ENCODE results near the gene KIF19. TPM values are rescaled to one million over a fixed set of nuclear protein-coding genes. Genes with fewer than 3 reads are reported as not detected.
A peak's percentile ranks its signal among the peaks of the same experiment; 100 is the strongest.
"Not testable (repeated sequence)": the region's sequence is repeated elsewhere in the genome, so short reads cannot be mapped to it uniquely, and the experiment has no call there.

KIF19 gene
- total RNA-seq, 4 donors from 2014 or later, result 0.41 to 1.8 (median 0.62) TPM; not detected in 1

- no peak for ATAC-seq
- DNase-seq, result no peak
- Histone ChIP-seq H3K9me3 (no peaks in the 10 kb centered on the region), H3K27ac (no peak overlapping the region), H3K4me3 (no peak overlapping the region), H3K4me1 (peaks cover 6 to 8% of the 10 kb centered on the region in 2 donors), H3K36me3 (no peaks in the 10 kb centered on the region), H3K27me3 (no peaks in the 10 kb centered on the region)
- intact Hi-C loops (cut with DNase I; ENCODE audit: low total_unique reads) (no loop called here), in situ Hi-C loops (cut with MboI; ENCODE audit: low sequenced_read_pairs in 4 of 4) (no loop called here)
- TF ChIP-seq POLR2A (IDR thresholded peaks at IDR 0.05), result no peak
- TF ChIP-seq CTCF (IDR thresholded peaks at IDR 0.05 in 4 of 5, conservative IDR thresholded peaks at IDR 0.05 in 1 of 5), result no peak
Measured at GRCh38 chr17:74402048-74402447, 76.0 kb downstream of the KIF19 start.

- ATAC-seq (peak in 1 of 2 donors; percentile 37), DNase-seq (no peak)
- H3K27ac ChIP-seq, result no peak overlapping the region
- no peaks in the 10 kb centered on the region for H3K9me3 ChIP-seq
- intact Hi-C loops (cut with DNase I; ENCODE audit: low total_unique reads), result no loop called here
- H3K4me1 ChIP-seq, result peaks cover 11 to 13% of the 10 kb centered on the region in 2 donors
- no peaks in the 10 kb centered on the region for H3K27me3 ChIP-seq
- in situ Hi-C loops (cut with MboI; ENCODE audit: low sequenced_read_pairs in 4 of 4), result no loop called here
- TF ChIP-seq POLR2A (IDR thresholded peaks at IDR 0.05), result no peak
- TF ChIP-seq CTCF (IDR thresholded peaks at IDR 0.05 in 4 of 5, conservative IDR thresholded peaks at IDR 0.05 in 1 of 5), result no peak
- no peaks in the 10 kb centered on the region for H3K36me3 ChIP-seq
- H3K4me3 ChIP-seq, result no peak overlapping the region
Measured at GRCh38 chr17:74403512-74404137, 77.6 kb downstream of the KIF19 start.

- H3K9me3 ChIP-seq, result no peaks in the 10 kb centered on the region
- no peaks in the 10 kb centered on the region for H3K27me3 ChIP-seq
- no peak overlapping the region for H3K27ac ChIP-seq
- no peaks in the 10 kb centered on the region for H3K36me3 ChIP-seq
- H3K4me1 ChIP-seq, result peaks cover 11 to 13% of the 10 kb centered on the region in 2 donors
- TF ChIP-seq POLR2A (IDR thresholded peaks at IDR 0.05) (no peak), CTCF (IDR thresholded peaks at IDR 0.05 in 4 of 5, conservative IDR thresholded peaks at IDR 0.05 in 1 of 5) (no peak)
- in situ Hi-C loops (cut with MboI; ENCODE audit: low sequenced_read_pairs in 4 of 4), result no loop called here
- DNase-seq, result no peak
- intact Hi-C loops (cut with DNase I; ENCODE audit: low total_unique reads), result no loop called here
- no peak for ATAC-seq
- H3K4me3 ChIP-seq, result no peak overlapping the region
Measured at GRCh38 chr17:74404218-74404617, 78.2 kb downstream of the KIF19 start.

- TF ChIP-seq CTCF (IDR thresholded peaks at IDR 0.05 in 4 of 5, conservative IDR thresholded peaks at IDR 0.05 in 1 of 5) (no peak), POLR2A (IDR thresholded peaks at IDR 0.05) (no peak)
- DNase-seq, result no peak
- Histone ChIP-seq H3K27me3 (no peaks in the 10 kb centered on the region), H3K27ac (no peak overlapping the region), H3K36me3 (no peaks in the 10 kb centered on the region), H3K4me3 (no peak overlapping the region), H3K9me3 (no peaks in the 10 kb centered on the region), H3K4me1 (peaks cover 11 to 13% of the 10 kb centered on the region in 2 donors)
- in situ Hi-C loops (cut with MboI; ENCODE audit: low sequenced_read_pairs in 4 of 4), result no loop called here
- ATAC-seq, result no peak
- intact Hi-C loops (cut with DNase I; ENCODE audit: low total_unique reads), result no loop called here
Measured at GRCh38 chr17:74404789-74405188, 78.8 kb downstream of the KIF19 start.

- ATAC-seq; H3K27me3 ChIP-seq; H3K27ac ChIP-seq; DNase-seq; H3K4me3 ChIP-seq; intact Hi-C loops (cut with DNase I; ENCODE audit: low total_unique reads); H3K9me3 ChIP-seq; H3K36me3 ChIP-seq; in situ Hi-C loops (cut with MboI; ENCODE audit: low sequenced_read_pairs in 4 of 4): not testable (repeated sequence)
- peaks cover 11 to 13% of the 10 kb centered on the region in 2 donors for H3K4me1 ChIP-seq
Measured at GRCh38 chr17:74405311-74405710, 79.3 kb downstream of the KIF19 start.

Other genes starting within 250 kb of the KIF19 start
- 100 to 1,000 TPM; 346 to 472 (median 443) TPM for gene RPL38, start 122.5 kb upstream of the KIF19 start, total RNA-seq
- 10 to 100 TPM in 2 of 4 donors, 1 to 10 TPM in 2; 4.7 to 19.2 (median 11.4) TPM for gene TTYH2, start 112.7 kb upstream of the KIF19 start, total RNA-seq
- gene DNAI2, start 52.0 kb upstream of the KIF19 start, total RNA-seq, result not detected
- gene BTBD17, start 35.6 kb downstream of the KIF19 start, total RNA-seq, result not detected
- gene GPR142, start 41.3 kb downstream of the KIF19 start, total RNA-seq, result not detected
- 100 to 1,000 TPM in 3 of 4 donors, 10 to 100 TPM in 1; 80.4 to 138 (median 127) TPM for gene GPRC5C, start 105.9 kb downstream of the KIF19 start, total RNA-seq
- 1 to 10 TPM in 2 of 4 donors, not detected in 2; 1.4 to 2.5 TPM for gene CD300A, start 140.4 kb downstream of the KIF19 start, total RNA-seq
- gene CD300LB, start 205.2 kb downstream of the KIF19 start, total RNA-seq, result under 1 TPM in 1 of 4 donors, not detected in 3; 0.16 TPM
- gene CD300C, start 219.9 kb downstream of the KIF19 start, total RNA-seq, result under 1 TPM in 1 of 4 donors, not detected in 3; 0.16 TPM
- gene CD300H, start 241.3 kb downstream of the KIF19 start, total RNA-seq, result not detected